HG03565 (cell line): ENCODE data around the gene LAMC1.

Experiments used
- ATAC-seq: cut with Tn5 transposase; IDR thresholded peaks from one replicate; pipeline ENCODE4 v1.9.1; 2021; ENCODE audit warnings: mild to moderate bottlenecking, moderate library complexity; ENCODE audit not compliant: unreplicated experiment

LAMC1 gene

GRCh38 chr1:183180634-183181056, 157.4 kb downstream of the LAMC1 start:
- peak; percentile 59 for ATAC-seq

DNA sequence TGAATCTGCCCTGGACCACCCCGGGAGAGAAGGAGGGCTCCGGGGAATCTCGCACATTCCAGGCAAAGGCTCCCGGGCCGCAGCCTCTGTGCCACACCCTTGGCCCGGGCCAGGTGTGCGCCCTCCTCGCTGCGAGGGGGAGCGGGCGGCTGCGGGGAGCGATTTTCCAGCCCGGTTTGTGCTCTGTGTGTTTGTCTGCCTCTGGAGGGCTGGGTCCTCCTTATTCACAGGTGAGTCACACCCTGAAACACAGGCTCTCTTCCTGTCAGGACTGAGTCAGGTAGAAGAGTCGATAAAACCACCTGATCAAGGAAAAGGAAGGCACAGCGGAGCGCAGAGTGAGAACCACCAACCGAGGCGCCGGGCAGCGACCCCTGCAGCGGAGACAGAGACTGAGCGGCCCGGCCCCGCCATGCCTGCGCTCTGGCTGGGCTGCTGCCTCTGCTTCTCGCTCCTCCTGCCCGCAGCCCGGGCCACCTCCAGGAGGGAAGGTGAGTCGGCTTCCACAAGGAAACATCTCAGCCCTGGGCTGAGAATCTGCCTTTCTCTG, 162.8 kb downstream of the LAMC1 start, which contains the start of gene LAMC2:
LAMC2 (plus strand) TSS at position 324 of the 550 bp plus-strand sequence; CDS start at position 413, 89 bp downstream.
- no peak for ATAC-seq

DNA sequence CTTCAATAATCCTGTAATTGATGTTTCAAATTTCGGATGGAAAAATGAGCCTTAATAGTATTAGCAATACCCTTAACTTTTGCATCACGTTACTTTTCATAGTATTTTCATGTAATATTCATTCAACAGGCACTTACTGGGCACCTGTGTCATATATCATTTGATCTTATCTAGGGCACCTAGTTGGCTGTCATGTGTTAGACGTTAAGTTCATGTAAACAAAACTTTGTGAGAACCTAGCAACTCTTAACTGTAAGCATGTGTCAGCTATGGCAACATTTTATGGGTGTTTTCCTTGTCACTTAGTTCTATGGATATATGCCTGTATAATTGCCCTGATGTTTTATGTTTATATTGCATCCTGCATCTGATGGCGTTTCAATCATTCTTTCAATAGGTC, 163.6 kb downstream of the LAMC1 start:
- ATAC-seq: no peak

DNA sequence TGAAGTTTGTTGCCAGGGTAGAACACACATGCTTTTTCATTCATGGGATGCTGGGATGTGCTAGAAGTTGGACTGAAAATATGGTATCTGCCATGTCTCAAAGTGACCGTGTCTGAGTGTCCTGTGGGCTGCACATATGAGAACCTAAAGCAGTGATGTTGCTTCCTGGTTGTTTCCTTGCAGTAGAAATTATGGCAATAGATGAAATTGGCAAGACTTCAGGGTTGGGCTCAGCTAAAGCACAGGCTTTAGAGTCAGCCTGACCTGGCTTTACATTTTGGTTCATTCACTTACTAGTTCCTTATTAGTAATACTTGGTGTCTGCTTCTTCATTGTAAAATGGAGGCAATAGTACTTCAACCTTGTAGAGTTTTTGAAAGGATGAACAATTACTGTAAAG, 165.0 kb downstream of the LAMC1 start:
- no peak for ATAC-seq

DNA sequence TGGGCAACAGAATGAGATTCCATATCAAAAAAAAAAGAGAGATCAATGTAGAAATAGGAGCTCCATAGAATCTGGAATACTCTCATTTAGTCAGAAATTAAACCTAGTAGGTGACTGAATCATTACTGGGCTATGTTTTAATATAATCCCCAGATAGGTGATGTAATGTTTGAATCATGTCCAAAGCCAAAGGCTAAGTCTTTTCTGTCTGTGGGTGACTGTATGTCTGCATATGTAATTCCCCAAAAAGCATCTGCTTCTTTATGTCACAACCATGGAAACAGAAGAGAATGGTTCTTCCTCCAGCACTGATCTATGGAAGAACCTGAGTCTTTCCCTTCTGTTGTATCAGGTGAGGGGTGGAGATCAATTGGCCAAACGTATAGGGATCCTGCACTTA, 168.6 kb downstream of the LAMC1 start:
- no peak for ATAC-seq

DNA sequence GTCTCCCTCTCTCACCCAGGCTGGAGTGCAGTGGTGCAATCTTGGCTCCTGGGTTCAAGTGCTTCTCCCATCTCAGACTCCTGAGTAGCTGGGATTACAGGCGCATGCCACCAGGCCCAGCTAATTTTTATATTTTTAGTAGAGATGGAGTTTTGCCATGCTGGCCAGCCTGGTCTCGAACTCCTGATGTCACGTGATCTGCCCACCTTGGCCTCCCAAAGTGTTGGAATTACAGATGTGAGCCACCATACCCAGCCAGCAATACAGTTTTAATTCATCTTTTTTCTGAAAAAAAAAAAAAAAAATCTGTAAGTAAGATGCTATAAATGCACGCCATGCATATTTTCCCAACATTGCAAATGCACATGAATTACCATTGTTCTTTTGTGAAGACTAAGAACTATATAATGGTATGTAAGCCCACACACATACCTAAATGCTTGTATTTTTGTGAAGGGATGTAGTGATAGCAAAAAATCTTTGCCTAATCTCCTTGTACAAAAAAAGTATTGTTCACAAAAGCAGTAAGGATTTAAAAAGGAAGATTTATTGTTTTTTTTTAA, 170.8 kb downstream of the LAMC1 start:
- ATAC-seq: no peak

- ATAC-seq: peak; percentile 91
Measured at GRCh38 chr1:183194527-183195141, 171.4 kb downstream of the LAMC1 start.

DNA sequence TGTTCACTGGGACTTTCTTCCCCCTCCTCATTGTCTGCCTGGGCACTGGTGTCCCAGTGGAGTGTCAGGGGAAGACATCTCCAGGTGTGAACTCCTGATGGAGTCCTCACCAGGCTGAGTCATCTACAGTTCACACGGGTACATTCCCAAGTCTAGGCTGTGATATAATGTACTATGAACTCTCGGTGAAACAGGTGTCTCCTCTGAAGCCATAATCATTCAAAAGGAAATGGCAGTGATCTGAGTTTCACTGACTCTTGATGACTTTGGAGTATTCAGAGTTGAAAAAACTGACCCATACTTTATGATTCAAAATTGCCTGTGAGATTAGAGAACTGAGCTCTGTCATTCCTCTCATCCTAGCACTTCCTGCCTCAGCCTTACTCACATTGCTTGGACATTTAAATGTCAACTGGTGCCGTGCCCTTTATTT, 171.9 kb downstream of the LAMC1 start:
- ATAC-seq: peak; percentile 25
